ENCODE results near the gene COL26A1. TPM values are rescaled to one million over a fixed set of nuclear protein-coding genes. Genes with fewer than 3 reads are reported as not detected.

Gene COL26A1
- total RNA-seq, 1 donor from 2014 or later = 0.58 TPM

GRCh38 chr7:101518336-101518735 is 155.7 kb downstream of the COL26A1 start:
- Histone ChIP-seq H3K27ac (no peak overlapping the region), H3K36me3 (no peaks in the 10 kb centered on the region), H3K4me3 (no peak overlapping the region), H3K27me3 (peaks cover 9% of the 10 kb centered on the region), H3K9me3 (no peaks in the 10 kb centered on the region), H3K4me1 (peaks cover 6% of the 10 kb centered on the region)
- TF ChIP-seq CTCF (IDR thresholded peaks at IDR 0.05) = no peak
- DNase-seq (no peak), ATAC-seq (peak; percentile 21)
- intact Hi-C loops (cut with DNase I) = no loop called here

DNA sequence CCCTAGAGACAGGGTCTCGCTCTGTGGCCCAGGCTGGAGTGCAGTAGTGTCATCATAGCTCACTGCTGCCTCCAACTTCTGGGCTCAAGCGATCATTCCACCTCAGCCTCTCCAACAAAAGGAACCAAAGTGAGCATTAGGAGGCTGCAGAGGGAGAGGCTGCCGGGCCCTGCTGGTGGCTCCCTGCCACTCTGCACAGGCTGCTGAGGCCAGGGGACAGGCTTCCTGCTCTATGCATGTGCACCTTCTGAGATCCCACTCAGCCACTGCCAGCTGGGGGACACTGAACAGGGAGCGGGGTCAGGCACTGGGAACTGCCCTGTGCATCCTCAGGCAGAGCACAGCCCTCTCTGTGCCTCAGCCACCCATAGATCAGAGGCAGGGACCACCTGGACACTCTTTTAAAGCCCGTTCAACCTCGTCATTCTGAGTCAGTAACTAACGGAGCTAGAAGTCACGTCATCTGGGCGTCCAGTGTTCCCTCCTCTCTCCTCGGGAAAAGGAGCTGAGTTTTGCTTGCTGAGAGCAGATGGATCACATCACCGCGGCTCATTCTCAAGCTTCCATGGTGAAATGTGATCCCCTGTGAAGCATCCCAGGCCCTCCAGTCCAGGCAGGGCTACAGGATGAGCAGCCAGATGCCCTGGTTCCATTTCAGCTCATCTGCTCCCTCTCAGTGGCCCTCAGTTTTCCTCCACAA is 156.8 kb downstream of the COL26A1 start:
- no peak for TF ChIP-seq CTCF (IDR thresholded peaks at IDR 0.05)
- H3K4me3 ChIP-seq = no peak overlapping the region
- H3K27ac ChIP-seq = no peak overlapping the region
- intact Hi-C loops (cut with DNase I) = no loop called here
- no peaks in the 10 kb centered on the region for H3K9me3 ChIP-seq
- ATAC-seq = peak; percentile 27
- H3K27me3 ChIP-seq = peaks cover 8% of the 10 kb centered on the region
- H3K4me1 ChIP-seq = peaks cover 6% of the 10 kb centered on the region
- no peak for DNase-seq
- H3K36me3 ChIP-seq = no peaks in the 10 kb centered on the region

DNA sequence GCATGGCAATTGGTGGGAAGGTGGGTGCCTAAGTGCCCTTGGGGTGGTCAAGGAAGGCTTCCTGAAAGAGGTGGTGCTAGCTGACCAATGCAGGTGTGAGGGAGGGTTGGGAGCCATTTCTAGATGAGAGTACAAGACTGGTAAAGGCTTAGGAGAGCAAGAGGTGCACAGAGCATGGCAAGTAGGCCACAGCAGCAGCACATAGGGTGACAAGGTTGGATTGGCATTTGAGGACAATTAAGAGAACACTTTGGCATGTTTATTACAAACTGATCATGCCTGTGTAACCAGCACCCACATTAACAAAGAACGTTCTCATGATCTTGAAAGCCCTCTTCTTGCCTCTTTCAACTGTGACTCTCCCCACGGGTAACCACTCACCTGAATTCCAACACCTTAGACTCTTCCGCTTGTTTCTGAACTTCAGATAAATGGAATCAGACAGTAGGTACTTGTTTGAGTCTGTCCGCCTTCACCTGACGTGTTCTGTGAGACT is 158.8 kb downstream of the COL26A1 start:
- no peaks in the 10 kb centered on the region for H3K36me3 ChIP-seq
- no peak overlapping the region for H3K27ac ChIP-seq
- DNase-seq (no peak), ATAC-seq (peak; percentile 63)
- TF ChIP-seq CTCF (IDR thresholded peaks at IDR 0.05) = no peak
- no peaks in the 10 kb centered on the region for H3K9me3 ChIP-seq
- H3K4me1 ChIP-seq = peaks cover 6% of the 10 kb centered on the region
- H3K27me3 ChIP-seq = no peaks in the 10 kb centered on the region
- intact Hi-C loops (cut with DNase I) = no loop called here
- H3K4me3 ChIP-seq = no peak overlapping the region

- Histone ChIP-seq H3K27ac (no peak overlapping the region), H3K36me3 (no peaks in the 10 kb centered on the region), H3K4me3 (no peak overlapping the region), H3K27me3 (no peaks in the 10 kb centered on the region), H3K4me1 (peaks cover 6% of the 10 kb centered on the region), H3K9me3 (no peaks in the 10 kb centered on the region)
- intact Hi-C loops (cut with DNase I) = no loop called here
- no peak for ATAC-seq
- no peak for DNase-seq
- TF ChIP-seq CTCF (IDR thresholded peaks at IDR 0.05) = no peak
Measured at GRCh38 chr7:101522021-101522420, 159.3 kb downstream of the COL26A1 start.

DNA sequence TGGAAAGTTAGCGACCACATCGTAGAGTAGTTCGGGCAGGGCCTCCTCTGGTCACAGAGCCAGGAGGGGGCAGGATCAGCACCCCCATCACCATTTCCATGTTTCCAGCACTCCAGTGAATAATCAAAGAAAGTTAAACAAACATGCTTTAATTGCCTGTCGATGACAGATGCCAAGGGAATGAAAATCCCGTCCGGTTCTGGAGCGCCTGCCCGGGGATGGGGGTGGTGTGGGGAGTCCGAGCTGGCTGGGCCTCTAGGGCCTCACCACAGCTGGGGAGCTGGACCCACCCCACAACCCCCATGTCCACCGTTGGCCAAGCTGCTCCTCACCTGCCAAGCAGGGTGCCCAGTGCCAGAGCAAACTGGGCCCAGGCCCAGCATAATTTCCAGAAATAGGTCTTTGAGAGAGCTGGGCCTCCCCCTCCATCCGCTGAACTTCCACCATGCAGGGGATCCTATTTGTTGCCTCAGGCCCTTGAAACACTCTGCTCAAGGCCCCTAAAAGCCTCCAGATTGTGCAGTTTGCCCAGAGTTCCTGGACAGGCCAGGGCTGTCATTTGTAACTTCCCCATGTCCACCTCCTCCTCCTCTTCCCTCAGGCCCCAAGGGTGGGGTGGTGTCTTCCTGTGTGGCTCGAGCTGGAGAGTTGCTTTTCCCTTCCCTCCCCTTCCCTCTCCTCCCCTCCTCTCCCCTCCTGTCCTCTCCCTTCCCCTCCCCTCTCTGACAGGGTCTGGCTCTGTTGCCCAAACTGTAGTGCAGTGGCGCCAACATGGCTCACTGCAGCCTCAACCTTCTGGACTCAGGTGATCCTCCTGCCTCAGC is 165.4 kb downstream of the COL26A1 start:
- peak overlapping the region; percentile 17 for H3K27ac ChIP-seq
- ATAC-seq (peak; percentile 76), DNase-seq (peak; percentile 73)
- intact Hi-C loops (cut with DNase I) = no loop called here
- TF ChIP-seq CTCF (IDR thresholded peaks at IDR 0.05) = no peak
- H3K4me1 ChIP-seq = no peaks in the 10 kb centered on the region
- H3K9me3 ChIP-seq = no peaks in the 10 kb centered on the region
- H3K36me3 ChIP-seq = no peaks in the 10 kb centered on the region
- no peaks in the 10 kb centered on the region for H3K27me3 ChIP-seq
- no peak overlapping the region for H3K4me3 ChIP-seq
